GM21786 (cell line): ENCODE data around the gene ZNF664.

Source experiments
- ATAC-seq: cut with Tn5 transposase; IDR thresholded peaks from one replicate; pipeline ENCODE4 v1.9.1; 2021; ENCODE audit not compliant: unreplicated experiment

Gene ZNF664

GRCh38 chr12:123957196-123957595, 15.8 kb upstream of the ZNF664 start:
- ATAC-seq, result no peak

DNA sequence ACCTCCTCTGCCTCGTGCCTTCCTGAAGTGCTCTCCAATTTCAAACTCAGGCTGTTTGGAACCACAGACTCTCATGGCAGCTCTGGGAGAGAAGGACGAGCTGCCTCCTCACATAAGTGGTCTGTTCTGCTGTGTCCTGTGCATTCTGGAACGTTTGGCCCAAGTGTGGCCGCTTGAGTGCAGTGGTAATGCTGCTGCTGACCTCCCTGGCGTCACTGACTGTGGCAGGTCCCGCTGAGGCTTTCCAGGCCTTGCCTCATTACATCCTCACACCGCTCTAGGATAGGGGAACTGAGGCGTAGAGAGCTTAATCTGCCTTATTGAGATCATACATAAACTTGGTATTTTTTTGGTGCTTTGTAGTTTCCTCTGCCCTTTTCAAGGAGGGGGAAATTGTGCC, 14.6 kb upstream of the ZNF664 start:
- no peak for ATAC-seq

- ATAC-seq, result no peak
Observed at GRCh38 chr12:123958876-123959275, 14.1 kb upstream of the ZNF664 start.

GRCh38 chr12:123960029-123960735, 12.8 kb upstream of the ZNF664 start:
- ATAC-seq, result no peak

- no peak for ATAC-seq
Observed at GRCh38 chr12:123960856-123961255, 12.2 kb upstream of the ZNF664 start.

DNA sequence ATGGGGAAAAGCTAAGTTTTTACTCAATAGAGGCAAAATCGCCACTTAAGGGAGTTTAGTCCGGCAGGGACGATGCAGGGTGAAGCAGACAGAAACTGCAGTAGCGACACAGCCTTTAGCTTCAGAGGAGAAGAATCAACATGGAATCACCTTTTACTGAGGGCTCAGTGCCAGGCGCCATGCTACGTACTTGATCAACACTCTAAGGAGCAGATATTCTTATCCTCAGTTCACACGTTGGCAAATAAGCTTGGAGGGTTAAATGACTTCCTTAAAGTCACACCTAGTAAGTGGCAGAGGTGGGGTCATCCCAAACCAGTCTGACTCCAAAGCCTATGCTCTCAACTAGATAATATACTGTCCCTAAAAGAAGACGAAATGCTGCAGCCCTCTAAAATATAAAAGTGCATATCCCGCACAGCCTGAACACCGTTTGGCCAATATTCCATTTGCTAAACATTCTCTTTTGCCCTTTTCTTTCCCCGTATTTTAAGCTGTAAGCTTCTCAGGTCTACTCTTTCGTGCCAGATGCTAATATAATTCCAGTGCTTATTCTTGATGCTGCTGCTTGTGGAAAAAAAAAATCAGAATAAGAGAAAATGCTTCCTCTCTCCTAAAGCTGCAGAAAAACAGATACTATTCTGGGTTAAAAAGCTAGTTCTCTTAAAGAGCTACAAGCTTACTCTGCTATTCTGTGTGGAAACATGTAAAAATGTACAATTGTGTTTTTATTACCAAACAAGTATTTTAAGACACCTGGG, 11.2 kb upstream of the ZNF664 start:
- ATAC-seq, result no peak

GRCh38 chr12:123962513-123962912, 10.5 kb upstream of the ZNF664 start:
- ATAC-seq, result no peak

DNA sequence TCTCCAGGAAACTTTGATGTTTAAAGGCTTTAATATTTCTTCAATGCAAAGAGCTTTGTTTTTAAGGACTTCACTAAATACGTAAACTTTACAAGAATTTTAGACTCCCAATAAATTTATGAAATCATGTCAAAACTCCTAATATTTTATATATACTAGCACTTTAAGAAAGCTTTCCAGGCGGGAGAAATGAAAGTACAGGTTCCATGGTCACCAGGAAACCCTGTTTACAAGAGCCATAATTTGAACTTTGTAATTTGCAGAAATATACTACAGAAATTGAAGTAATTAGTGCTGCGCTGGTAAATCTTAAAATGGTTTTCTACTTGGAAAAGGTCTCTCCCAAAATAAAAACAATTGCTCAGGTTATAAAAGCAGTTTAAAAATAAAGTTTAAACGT, 9.2 kb upstream of the ZNF664 start:
- no peak for ATAC-seq

DNA sequence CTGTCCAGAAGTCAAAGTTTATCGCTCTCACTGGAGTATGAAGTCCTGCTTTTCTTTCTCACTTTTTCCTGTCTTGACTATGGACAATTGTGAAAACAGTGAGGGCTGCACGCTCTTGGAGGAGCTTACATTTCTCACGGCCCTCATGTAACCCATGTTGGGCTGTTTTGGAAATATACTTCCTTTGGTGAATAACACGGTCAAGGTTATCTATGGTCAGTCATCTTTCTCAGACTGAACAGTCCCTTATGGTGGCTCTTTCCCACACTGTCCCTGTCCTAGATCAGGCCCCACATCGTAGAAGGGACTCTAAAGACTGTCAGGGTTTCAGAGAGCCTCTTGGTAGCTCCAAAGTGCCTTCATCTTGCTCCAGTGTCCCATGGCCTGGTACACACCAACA, 7.6 kb upstream of the ZNF664 start:
- ATAC-seq, result no peak

- no peak for ATAC-seq
Observed at GRCh38 chr12:123966596-123966995, 6.4 kb upstream of the ZNF664 start.

GRCh38 chr12:123967121-123967586, 5.9 kb upstream of the ZNF664 start:
- no peak for ATAC-seq

- no peak for ATAC-seq
Observed at GRCh38 chr12:123971449-123971769, 1.6 kb upstream of the ZNF664 start.

DNA sequence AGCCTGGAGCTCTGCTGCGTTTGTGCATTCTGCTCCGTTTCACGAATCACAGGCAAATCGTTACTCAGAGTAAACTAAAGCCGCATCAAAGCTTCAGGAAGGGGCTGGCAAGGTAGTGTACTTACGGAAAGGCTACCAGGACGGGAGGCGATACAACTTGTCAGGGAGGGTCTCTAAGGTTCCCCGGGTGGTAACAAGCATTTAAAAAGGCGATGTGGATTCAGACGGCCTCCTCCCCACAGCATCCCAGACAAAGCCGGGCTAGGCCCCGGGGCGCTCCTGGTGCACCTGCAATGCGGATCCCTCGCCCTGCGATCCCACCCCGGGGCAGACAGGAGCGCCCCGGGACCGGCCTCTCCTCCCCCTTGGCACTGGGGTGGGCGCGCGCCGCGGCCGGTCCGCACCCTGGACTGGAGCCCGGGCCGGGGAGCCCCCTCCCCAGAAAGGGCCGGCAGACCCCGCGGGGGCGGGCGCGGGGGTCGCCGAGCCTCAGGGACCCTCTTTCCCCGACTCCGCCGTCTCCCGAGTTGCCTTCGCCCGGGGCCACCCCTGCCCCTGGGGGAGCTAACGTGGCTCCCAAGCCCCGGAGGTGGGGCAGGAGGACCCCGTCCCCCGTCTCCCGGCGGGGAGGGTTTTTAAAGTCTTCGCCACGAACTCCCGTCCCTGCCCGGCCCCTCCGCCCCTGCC, 1.1 kb upstream of the ZNF664 start:
- ATAC-seq, result peak; percentile 3

- no peak for ATAC-seq
Observed at GRCh38 chr12:123973552-123974341, 732 bp downstream of the ZNF664 start.

GRCh38 chr12:123976227-123976826, 3.3 kb downstream of the ZNF664 start:
- no peak for ATAC-seq

DNA sequence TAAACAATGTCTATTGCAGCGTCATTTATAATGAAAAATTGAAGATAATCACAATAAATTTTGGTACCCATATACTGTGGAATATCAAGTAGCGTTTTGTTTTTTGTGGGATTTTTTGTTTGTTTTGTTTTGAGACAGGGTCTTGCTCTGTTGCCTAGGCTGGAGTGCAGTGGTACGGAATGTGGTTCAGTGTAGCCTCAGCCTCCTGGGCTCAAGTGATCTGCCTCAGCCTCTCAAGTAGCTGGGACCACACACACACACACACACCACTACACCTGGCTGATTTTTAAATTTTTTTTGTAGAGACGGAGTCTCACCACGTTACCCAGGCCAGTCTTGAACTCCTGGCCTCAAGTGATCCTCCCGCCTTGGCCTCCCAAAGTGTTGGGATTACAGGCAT, 6.6 kb downstream of the ZNF664 start:
- no peak for ATAC-seq

- ATAC-seq, result no peak
Observed at GRCh38 chr12:123982269-123982668, 9.3 kb downstream of the ZNF664 start.

GRCh38 chr12:123983822-123984485, 10.9 kb downstream of the ZNF664 start:
- ATAC-seq, result no peak

DNA sequence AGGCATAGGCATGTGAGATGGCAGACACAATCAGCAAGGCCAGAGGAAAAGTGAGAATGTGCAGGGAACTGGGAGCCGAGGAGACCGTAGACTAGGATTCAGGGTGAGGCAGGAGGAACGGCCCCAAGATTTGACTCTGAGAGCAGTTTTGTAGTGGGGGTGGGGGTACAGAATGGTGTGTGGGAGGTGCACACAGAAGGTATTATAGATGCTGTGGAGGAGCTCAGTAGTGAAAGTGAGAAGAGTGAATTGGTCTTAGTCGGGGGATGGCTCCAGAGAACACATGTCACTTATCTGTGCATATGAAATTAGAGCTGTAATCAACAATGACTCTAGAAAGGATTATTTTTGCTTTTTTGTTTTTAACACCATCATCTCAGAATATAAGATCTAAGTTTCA, 11.9 kb downstream of the ZNF664 start:
- ATAC-seq, result no peak

DNA sequence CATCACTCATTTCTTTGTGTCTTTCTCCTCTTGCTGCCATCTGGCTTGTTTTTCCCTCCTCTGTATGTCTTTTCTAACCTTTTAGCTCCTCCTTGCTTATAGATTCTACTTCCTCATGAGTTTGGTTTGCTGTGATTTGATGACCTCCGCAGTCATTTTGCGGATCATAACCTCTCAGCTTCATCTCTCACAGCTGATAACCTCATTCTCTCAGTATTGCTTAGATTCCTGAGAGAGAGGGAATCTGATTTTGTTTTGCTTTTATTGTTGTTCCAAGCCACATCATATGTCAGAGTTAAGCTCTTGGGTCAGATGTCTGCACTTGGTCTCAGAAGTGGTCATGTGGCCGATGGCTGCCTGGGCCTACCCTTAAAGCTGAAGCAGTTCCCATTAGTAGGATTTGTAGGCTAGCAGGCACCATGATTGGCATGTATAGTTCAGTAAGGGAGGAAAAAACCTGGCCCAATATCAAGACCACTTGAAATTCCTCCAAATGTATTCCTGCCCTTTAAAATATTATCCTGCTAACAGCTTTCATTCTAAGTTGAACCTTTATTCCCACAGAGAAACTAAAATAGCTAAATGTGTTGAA, 13.5 kb downstream of the ZNF664 start:
- no peak for ATAC-seq
